Skeletal muscle satellite cell (primary cell): Measurements from ENCODE around the gene TMEM221.
A peak's percentile ranks its signal among the peaks of the same experiment; 100 is the strongest.

Experiments
- H3K27me3 ChIP-seq: 2 replicates; pipeline ENCODE4 v1.7.0; 2013; ENCODE audit warnings: low read length; ENCODE audit not compliant: control insufficient read depth, insufficient read depth
- H3K36me3 ChIP-seq: 2 replicates; pipeline ENCODE4 v1.7.0; 2013; ENCODE audit warnings: mild to moderate bottlenecking, control low read depth, low read length; ENCODE audit not compliant: insufficient read depth
- H3K4me1 ChIP-seq: 2 replicates; pipeline ENCODE4 v1.7.0; 2013; ENCODE audit warnings: low read length; ENCODE audit not compliant: control insufficient read depth, insufficient read depth
- H3K4me2 ChIP-seq: 2 replicates; pipeline ENCODE4 v1.7.0; 2013; ENCODE audit warnings: mild to moderate bottlenecking, low read length
- H3K4me3 ChIP-seq: 2 replicates; pipeline ENCODE4 v1.7.0; 2013; ENCODE audit warnings: low read length
- H3K9ac ChIP-seq: 2 replicates; pipeline ENCODE4 v1.7.0; 2013; ENCODE audit warnings: mild to moderate bottlenecking, low read depth, low read length, moderate library complexity
- H3K9me3 ChIP-seq: replicated peaks from 2 replicates; pipeline ENCODE4 v1.7.0; 2013; ENCODE audit warnings: mild to moderate bottlenecking, control low read depth, low read length

Gene TMEM221

GRCh38 chr19:17455308-17456123 is 7.0 kb upstream of the TMEM221 start:
- no peaks in the 10 kb centered on the region for H3K4me1 ChIP-seq
- no peak overlapping the region for H3K9ac ChIP-seq
- H3K4me2 ChIP-seq = no peak overlapping the region
- no peak overlapping the region for H3K4me3 ChIP-seq
- H3K27me3 ChIP-seq = peaks cover 58% of the 10 kb centered on the region
- H3K9me3 ChIP-seq = no peaks in the 10 kb centered on the region
- H3K36me3 ChIP-seq = no peaks in the 10 kb centered on the region

GRCh38 chr19:17454576-17455071 is 6.2 kb upstream of the TMEM221 start:
- Histone ChIP-seq H3K9me3 (no peaks in the 10 kb centered on the region), H3K27me3 (peaks cover 55% of the 10 kb centered on the region), H3K4me1 (no peaks in the 10 kb centered on the region), H3K36me3 (no peaks in the 10 kb centered on the region), H3K9ac (no peak overlapping the region), H3K4me2 (no peak overlapping the region), H3K4me3 (no peak overlapping the region)

GRCh38 chr19:17451820-17452219 is 3.4 kb upstream of the TMEM221 start:
- H3K9ac ChIP-seq = no peak overlapping the region
- no peak overlapping the region for H3K4me3 ChIP-seq
- H3K9me3 ChIP-seq = no peaks in the 10 kb centered on the region
- no peaks in the 10 kb centered on the region for H3K4me1 ChIP-seq
- no peaks in the 10 kb centered on the region for H3K36me3 ChIP-seq
- H3K4me2 ChIP-seq = no peak overlapping the region
- peaks cover 46% of the 10 kb centered on the region for H3K27me3 ChIP-seq

- no peak overlapping the region for H3K9ac ChIP-seq
- H3K27me3 ChIP-seq = peaks cover 40% of the 10 kb centered on the region
- H3K9me3 ChIP-seq = no peaks in the 10 kb centered on the region
- H3K36me3 ChIP-seq = no peaks in the 10 kb centered on the region
- H3K4me1 ChIP-seq = no peaks in the 10 kb centered on the region
- H3K4me2 ChIP-seq = no peak overlapping the region
- no peak overlapping the region for H3K4me3 ChIP-seq
Observed at GRCh38 chr19:17450264-17451075, 2.0 kb upstream of the TMEM221 start.

GRCh38 chr19:17447704-17448130 is 751 bp downstream of the TMEM221 start:
- no peaks in the 10 kb centered on the region for H3K9me3 ChIP-seq
- H3K36me3 ChIP-seq = no peaks in the 10 kb centered on the region
- peak overlapping the region; percentile 59 for H3K4me3 ChIP-seq
- peaks cover 25% of the 10 kb centered on the region for H3K27me3 ChIP-seq
- no peak overlapping the region for H3K9ac ChIP-seq
- peak overlapping the region; percentile 74 for H3K4me2 ChIP-seq
- H3K4me1 ChIP-seq = no peaks in the 10 kb centered on the region

- Histone ChIP-seq H3K36me3 (no peaks in the 10 kb centered on the region), H3K4me3 (no peak overlapping the region), H3K4me1 (no peaks in the 10 kb centered on the region), H3K27me3 (peaks cover 19% of the 10 kb centered on the region), H3K4me2 (no peak overlapping the region), H3K9ac (no peak overlapping the region), H3K9me3 (peaks cover 5% of the 10 kb centered on the region)
Observed at GRCh38 chr19:17445526-17446165, 2.8 kb downstream of the TMEM221 start.

- Histone ChIP-seq H3K4me1 (no peaks in the 10 kb centered on the region), H3K27me3 (peaks cover 9% of the 10 kb centered on the region), H3K4me2 (no peak overlapping the region), H3K9me3 (peaks cover 5% of the 10 kb centered on the region), H3K4me3 (no peak overlapping the region), H3K36me3 (no peaks in the 10 kb centered on the region), H3K9ac (no peak overlapping the region)
Observed at GRCh38 chr19:17441241-17442021, 7.0 kb downstream of the TMEM221 start.

- Histone ChIP-seq H3K4me1 (no peaks in the 10 kb centered on the region), H3K9ac (no peak overlapping the region), H3K4me2 (no peak overlapping the region), H3K36me3 (no peaks in the 10 kb centered on the region), H3K4me3 (no peak overlapping the region), H3K9me3 (peaks cover 5% of the 10 kb centered on the region), H3K27me3 (peaks cover 4% of the 10 kb centered on the region)
Observed at GRCh38 chr19:17436874-17437267, 11.6 kb downstream of the TMEM221 start.

- H3K4me1 ChIP-seq = no peaks in the 10 kb centered on the region
- no peak overlapping the region for H3K4me2 ChIP-seq
- H3K9ac ChIP-seq = no peak overlapping the region
- H3K9me3 ChIP-seq = peaks cover 1% of the 10 kb centered on the region
- H3K36me3 ChIP-seq = no peaks in the 10 kb centered on the region
- no peak overlapping the region for H3K4me3 ChIP-seq
- H3K27me3 ChIP-seq = peaks cover 4% of the 10 kb centered on the region
Observed at GRCh38 chr19:17436094-17436873, 12.2 kb downstream of the TMEM221 start.

GRCh38 chr19:17435218-17435617 is 13.2 kb downstream of the TMEM221 start:
- Histone ChIP-seq H3K9ac (no peak overlapping the region), H3K4me3 (no peak overlapping the region), H3K36me3 (no peaks in the 10 kb centered on the region), H3K27me3 (peaks cover 4% of the 10 kb centered on the region), H3K9me3 (no peaks in the 10 kb centered on the region), H3K4me2 (no peak overlapping the region), H3K4me1 (no peaks in the 10 kb centered on the region)
